HG03103 (cell line): ENCODE data around the gene SAP130.

ENCODE experiments used
- ATAC-seq: cut with Tn5 transposase; IDR thresholded peaks from one replicate; pipeline ENCODE4 v1.9.1; 2021; ENCODE audit warnings: low read depth; ENCODE audit not compliant: unreplicated experiment

SAP130 gene

DNA sequence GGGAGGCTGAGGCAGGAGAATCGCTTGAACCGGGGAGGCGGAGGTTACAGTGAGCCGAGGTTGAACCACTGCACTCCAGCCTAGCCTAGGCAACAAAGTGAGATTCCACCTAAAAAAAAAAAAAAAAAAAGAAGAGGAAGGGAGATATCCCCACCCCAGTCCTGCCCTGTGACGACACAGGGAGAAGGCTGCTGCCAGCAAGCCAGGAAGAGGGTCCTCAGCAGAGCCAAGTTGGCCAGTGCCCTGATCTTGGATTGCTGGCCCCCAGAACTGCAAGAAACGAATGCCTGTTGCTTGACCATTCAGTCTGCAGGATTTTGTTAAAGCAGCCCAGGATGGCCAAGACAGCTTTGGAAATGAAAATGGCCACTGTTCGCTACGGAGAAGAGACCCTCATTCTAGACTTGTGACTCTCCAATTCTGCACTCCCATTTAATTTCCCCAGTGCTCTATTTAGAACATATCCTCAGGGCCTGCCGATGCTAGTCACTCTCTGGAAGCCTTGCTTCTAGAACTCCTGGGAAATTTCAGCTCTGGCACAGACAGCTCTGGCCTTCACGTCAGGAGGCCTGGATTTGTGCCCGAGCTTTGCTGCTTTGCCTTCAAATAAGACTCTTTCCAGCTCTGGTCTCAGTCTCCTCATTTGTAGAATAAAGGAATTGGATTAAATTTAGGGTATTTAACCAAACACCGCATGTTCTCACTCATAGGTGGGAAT is 126.4 kb downstream of the SAP130 start:
- ATAC-seq, result no peak

DNA sequence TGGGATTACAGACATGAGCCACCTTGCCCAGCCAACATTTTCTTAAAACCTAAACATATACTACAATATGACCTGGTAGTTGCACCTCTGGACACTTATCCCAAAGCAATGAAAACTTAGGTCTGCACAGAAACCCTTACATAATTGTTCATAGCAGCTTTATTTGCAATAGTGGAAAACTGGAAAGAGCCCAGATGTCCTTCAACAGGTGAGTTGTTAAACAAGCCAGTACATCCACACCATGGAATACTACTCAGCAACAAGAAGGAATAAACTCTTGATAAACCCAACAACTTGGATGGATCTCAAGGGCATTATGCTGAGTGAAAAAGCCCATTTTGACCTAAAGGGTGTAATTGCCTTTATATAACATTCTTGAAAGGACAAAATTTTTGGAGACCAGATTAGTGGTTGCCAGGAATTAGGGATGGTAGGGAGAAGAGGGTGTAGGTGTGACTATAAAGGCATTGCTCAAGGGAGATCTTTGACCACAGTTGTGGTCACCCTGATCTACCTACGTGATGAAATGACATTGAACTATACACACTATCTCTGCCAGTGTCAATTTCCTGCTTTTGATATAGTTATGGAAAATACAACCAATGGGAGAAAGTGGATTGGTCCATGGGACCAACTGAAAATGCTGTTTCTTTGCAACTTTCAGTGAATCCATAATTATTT is 130.2 kb downstream of the SAP130 start:
- ATAC-seq, result no peak

DNA sequence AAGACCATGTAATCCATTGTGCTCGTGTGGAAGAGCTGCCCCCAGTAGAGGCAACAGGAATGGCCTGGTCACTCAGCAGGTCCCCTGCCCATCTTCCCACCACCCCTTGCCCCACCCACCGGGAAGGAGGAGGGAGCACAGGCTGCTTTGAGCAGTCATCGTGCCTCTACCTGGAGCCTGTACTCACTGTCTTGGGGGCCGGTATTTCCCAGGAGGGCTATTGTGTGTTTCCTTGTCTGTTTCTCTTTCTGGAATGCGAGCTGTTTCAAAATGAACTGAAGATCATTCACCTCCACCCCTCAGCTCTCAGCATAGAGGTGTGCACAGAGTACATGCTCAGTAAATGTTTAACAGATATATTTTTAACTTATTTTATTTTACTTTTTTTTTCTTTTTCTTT is 134.4 kb downstream of the SAP130 start:
- no peak for ATAC-seq

DNA sequence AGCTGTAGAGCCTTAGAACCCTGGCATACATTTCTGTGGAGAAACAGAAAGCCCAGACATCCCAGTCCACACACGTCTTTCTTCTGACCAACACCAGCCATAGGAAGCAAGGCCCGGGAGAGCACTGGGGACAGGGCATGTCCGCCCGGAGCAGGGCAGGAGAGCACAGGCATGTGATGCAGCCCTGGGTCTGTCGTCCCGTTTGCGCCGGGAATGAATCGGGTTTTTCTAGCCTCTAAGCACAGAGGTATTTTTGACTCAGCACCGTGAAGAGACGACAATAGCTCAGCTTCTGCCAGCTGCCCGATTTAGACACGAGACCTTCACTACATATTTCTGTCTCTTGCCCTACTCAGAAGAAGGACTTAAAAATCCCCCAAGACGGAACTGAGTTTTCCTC is 134.8 kb downstream of the SAP130 start:
- no peak for ATAC-seq

DNA sequence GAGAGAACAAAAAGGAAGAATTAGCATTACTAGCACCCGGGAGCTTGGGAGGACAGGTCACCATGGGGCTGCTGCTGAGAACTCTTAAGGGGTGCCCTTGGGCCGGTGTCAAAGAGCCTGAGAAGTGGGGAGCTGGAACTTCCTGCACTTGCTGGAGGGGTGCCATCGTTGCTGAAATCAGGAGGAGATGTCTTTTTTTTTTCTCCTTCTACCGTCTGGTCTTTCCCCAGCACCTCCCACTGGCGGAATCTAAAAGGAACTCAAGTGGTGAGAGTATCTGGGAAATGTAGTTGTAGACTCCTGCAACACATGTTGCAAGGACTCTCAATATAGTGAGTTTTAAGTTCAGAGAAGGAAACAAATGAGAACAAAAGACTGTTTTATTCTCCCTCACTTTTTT is 136.0 kb downstream of the SAP130 start:
- ATAC-seq, result no peak
